ENCODE results near the gene UNCX. TPM values are rescaled to one million over a fixed set of nuclear protein-coding genes. Genes with fewer than 3 reads are reported as not detected.
"Not testable (repeated sequence)": the region's sequence is repeated elsewhere in the genome, so short reads cannot be mapped to it uniquely, and the experiment has no call there.

Gene UNCX
- total RNA-seq, 2 donors from 2014 or later, result 0.13 TPM; not detected in 1

GRCh38 chr7:1276626-1277175, 44.0 kb downstream of the UNCX start:
- H3K36me3 ChIP-seq (ENCODE audit: control insufficient read depth, insufficient read depth, low read length), result no peaks in the 10 kb centered on the region
- no peaks in the 10 kb centered on the region for H3K4me1 Mint-ChIP-seq
- H3K27ac Mint-ChIP-seq, result no peak overlapping the region
- no peaks in the 10 kb centered on the region for H3K27me3 ChIP-seq (ENCODE audit: control insufficient read depth, insufficient read depth, low read length, poor library complexity, severe bottlenecking)
- H3K9me3 ChIP-seq (ENCODE audit: control insufficient read depth, low read length), result peaks cover 8% of the 10 kb centered on the region
- no peak for DNase-seq
- H3K9ac ChIP-seq (ENCODE audit: extremely low read depth, low read length, poor library complexity, severe bottlenecking), result no peak overlapping the region
- H3K4me1 ChIP-seq (ENCODE audit: control insufficient read depth, insufficient read depth, low read length), result no peaks in the 10 kb centered on the region
- no peak overlapping the region for H3K27ac ChIP-seq (ENCODE audit: low read depth, low read length)
- H3K36me3 Mint-ChIP-seq (ENCODE audit: low read depth), result no peaks in the 10 kb centered on the region
- peaks cover 22% of the 10 kb centered on the region for H3K9me3 Mint-ChIP-seq
- H3K27me3 Mint-ChIP-seq (ENCODE audit: insufficient read depth), result peaks cover 14% of the 10 kb centered on the region
- no peak overlapping the region for H3K4me3 Mint-ChIP-seq
- TF ChIP-seq CTCF (conservative IDR thresholded peaks at IDR 0.05), result no peak
- WGBS, 2 experiments (ENCODE audit: insufficient coverage in 1 of 2, insufficient read length in 1 of 2), result 93 to 96% methylated on average over 10 of the region's 10 CpGs
- H3K4me3 ChIP-seq (ENCODE audit: low read length), result no peak overlapping the region

- H3K27me3 Mint-ChIP-seq (ENCODE audit: insufficient read depth), result peaks cover 14% of the 10 kb centered on the region
- Histone ChIP-seq H3K27me3 (ENCODE audit: control insufficient read depth, insufficient read depth, low read length, poor library complexity, severe bottlenecking) (no peaks in the 10 kb centered on the region), H3K27ac (ENCODE audit: low read depth, low read length) (no peak overlapping the region), H3K36me3 (ENCODE audit: control insufficient read depth, insufficient read depth, low read length) (no peaks in the 10 kb centered on the region), H3K9me3 (ENCODE audit: control insufficient read depth, low read length) (peaks cover 3% of the 10 kb centered on the region), H3K4me1 (ENCODE audit: control insufficient read depth, insufficient read depth, low read length) (no peaks in the 10 kb centered on the region), H3K4me3 (ENCODE audit: low read length) (no peak overlapping the region), H3K9ac (ENCODE audit: extremely low read depth, low read length, poor library complexity, severe bottlenecking) (no peak overlapping the region)
- no peak for TF ChIP-seq CTCF (conservative IDR thresholded peaks at IDR 0.05)
- no peak overlapping the region for H3K4me3 Mint-ChIP-seq
- H3K4me1 Mint-ChIP-seq, result no peaks in the 10 kb centered on the region
- WGBS, 2 experiments (ENCODE audit: insufficient coverage in 1 of 2, insufficient read length in 1 of 2), result 90 to 100% methylated on average over 2 to 10 of the region's 10 CpGs
- no peaks in the 10 kb centered on the region for H3K36me3 Mint-ChIP-seq (ENCODE audit: low read depth)
- H3K9me3 Mint-ChIP-seq, result peaks cover 22% of the 10 kb centered on the region
- H3K27ac Mint-ChIP-seq, result no peak overlapping the region
- DNase-seq, result no peak
Observed at GRCh38 chr7:1278543-1278942, 45.9 kb downstream of the UNCX start.

- H3K27me3 ChIP-seq (ENCODE audit: control insufficient read depth, insufficient read depth, low read length, poor library complexity, severe bottlenecking), result no peaks in the 10 kb centered on the region
- H3K36me3 ChIP-seq (ENCODE audit: control insufficient read depth, insufficient read depth, low read length), result no peaks in the 10 kb centered on the region
- peaks cover 14% of the 10 kb centered on the region for H3K27me3 Mint-ChIP-seq (ENCODE audit: insufficient read depth)
- H3K4me3 ChIP-seq (ENCODE audit: low read length), result no peak overlapping the region
- no peak overlapping the region for H3K27ac ChIP-seq (ENCODE audit: low read depth, low read length)
- no peak for TF ChIP-seq CTCF (conservative IDR thresholded peaks at IDR 0.05)
- no peak overlapping the region for H3K27ac Mint-ChIP-seq
- H3K4me3 Mint-ChIP-seq, result no peak overlapping the region
- no peak overlapping the region for H3K9ac ChIP-seq (ENCODE audit: extremely low read depth, low read length, poor library complexity, severe bottlenecking)
- no peaks in the 10 kb centered on the region for H3K4me1 Mint-ChIP-seq
- H3K4me1 ChIP-seq (ENCODE audit: control insufficient read depth, insufficient read depth, low read length), result no peaks in the 10 kb centered on the region
- DNase-seq, result no peak
- no peaks in the 10 kb centered on the region for H3K36me3 Mint-ChIP-seq (ENCODE audit: low read depth)
- peaks cover 3% of the 10 kb centered on the region for H3K9me3 ChIP-seq (ENCODE audit: control insufficient read depth, low read length)
- H3K9me3 Mint-ChIP-seq, result peaks cover 22% of the 10 kb centered on the region
- WGBS, 2 experiments (ENCODE audit: insufficient coverage in 1 of 2, insufficient read length in 1 of 2), result 50 to 75% methylated on average over 14 to 16 of the region's 16 CpGs
Observed at GRCh38 chr7:1279041-1279440, 46.4 kb downstream of the UNCX start.

- WGBS, 2 experiments (ENCODE audit: insufficient coverage in 1 of 2, insufficient read length in 1 of 2), result 92% methylated on average over 2 of the region's 4 CpGs; no CpG with 5 or more reads in 1 of the 2 experiments
- not testable (repeated sequence) for H3K4me1 Mint-ChIP-seq, H3K4me3 Mint-ChIP-seq
Observed at GRCh38 chr7:1279895-1280294, 47.2 kb downstream of the UNCX start.

More at GRCh38 chr7:1279895-1280294, 47.2 kb downstream of the UNCX start:
- H3K4me1 ChIP-seq (ENCODE audit: control insufficient read depth, insufficient read depth, low read length); H3K27me3 ChIP-seq (ENCODE audit: control insufficient read depth, insufficient read depth, low read length, poor library complexity, severe bottlenecking); H3K36me3 Mint-ChIP-seq (ENCODE audit: low read depth); H3K9ac ChIP-seq (ENCODE audit: extremely low read depth, low read length, poor library complexity, severe bottlenecking); H3K27ac ChIP-seq (ENCODE audit: low read depth, low read length); H3K27ac Mint-ChIP-seq; H3K9me3 ChIP-seq (ENCODE audit: control insufficient read depth, low read length); H3K4me3 ChIP-seq (ENCODE audit: low read length); H3K36me3 ChIP-seq (ENCODE audit: control insufficient read depth, insufficient read depth, low read length); DNase-seq: not testable (repeated sequence)
- Mint-ChIP-seq H3K9me3 (peaks cover 22% of the 10 kb centered on the region), H3K27me3 (ENCODE audit: insufficient read depth) (peaks cover 14% of the 10 kb centered on the region)
